ENCODE data around the gene SCN1A.

- TF ChIP-seq POLR2AphosphoS5 (IDR thresholded peaks at IDR 0.05; ENCODE audit: low read depth, low read length) (no peak), CTCF (IDR thresholded peaks at IDR 0.05) (peak; percentile 49; the same call in 1 of the 2 replicates), REST (IDR thresholded peaks at IDR 0.05; ENCODE audit: insufficient read depth in 1 of 2, low read depth in 2 of 2, low read length in 1 of 2) (no peak), TCF7L2 (IDR thresholded peaks at IDR 0.05; ENCODE audit: low read depth, low read length) (no peak)
Measured at GRCh38 chr2:166057370-166058164, 70.3 kb downstream of the SCN1A start.
